Mammary epithelial cell (primary cell): ENCODE data around the gene HMCN2.

Source experiments
- EZH2 ChIP-seq: IDR thresholded peaks from 2 replicates; pipeline ENCODE4 v1.6.1; 2012; ENCODE audit warnings: low read length, inconsistent platforms, borderline replicate concordance
- TF ChIP-seq, protein P1 (sequence below), 2 donors: IDR thresholded peaks in 1 of 2; conservative IDR thresholded peaks in 1 of 2; 2 replicates each; pipeline ENCODE4 v1.5.1; 2011 to 2012; ENCODE audit warnings: inconsistent platforms in 2 of 2, low read length in 2 of 2, mild to moderate bottlenecking in 2 of 2, control low read depth in 1 of 2, low read depth in 1 of 2; ENCODE audit not compliant: insufficient read depth in 1 of 2; ENCODE audit errors: extremely low read depth in 1 of 2

DNA sequence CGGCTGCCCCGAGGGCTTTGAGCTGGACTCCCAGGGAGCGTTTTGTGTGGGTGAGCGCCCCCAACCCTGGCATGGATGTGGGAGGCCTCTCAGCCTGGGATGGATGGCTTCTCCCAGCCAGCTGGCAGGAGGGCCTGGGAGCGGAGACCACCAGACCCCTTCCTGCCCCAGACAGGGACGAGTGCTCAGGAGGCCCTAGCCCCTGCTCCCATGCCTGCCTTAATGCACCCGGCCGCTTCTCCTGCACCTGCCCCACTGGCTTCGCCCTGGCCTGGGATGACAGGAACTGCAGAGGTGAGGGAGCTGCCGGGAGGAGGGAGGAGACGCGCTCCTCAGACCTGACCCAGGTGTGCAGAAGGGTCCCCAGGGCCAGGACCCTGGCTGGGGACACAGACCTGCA, 161.8 kb downstream of the HMCN2 start:
- TF ChIP-seq EZH2, result no peak
- TF ChIP-seq, protein P1, sequence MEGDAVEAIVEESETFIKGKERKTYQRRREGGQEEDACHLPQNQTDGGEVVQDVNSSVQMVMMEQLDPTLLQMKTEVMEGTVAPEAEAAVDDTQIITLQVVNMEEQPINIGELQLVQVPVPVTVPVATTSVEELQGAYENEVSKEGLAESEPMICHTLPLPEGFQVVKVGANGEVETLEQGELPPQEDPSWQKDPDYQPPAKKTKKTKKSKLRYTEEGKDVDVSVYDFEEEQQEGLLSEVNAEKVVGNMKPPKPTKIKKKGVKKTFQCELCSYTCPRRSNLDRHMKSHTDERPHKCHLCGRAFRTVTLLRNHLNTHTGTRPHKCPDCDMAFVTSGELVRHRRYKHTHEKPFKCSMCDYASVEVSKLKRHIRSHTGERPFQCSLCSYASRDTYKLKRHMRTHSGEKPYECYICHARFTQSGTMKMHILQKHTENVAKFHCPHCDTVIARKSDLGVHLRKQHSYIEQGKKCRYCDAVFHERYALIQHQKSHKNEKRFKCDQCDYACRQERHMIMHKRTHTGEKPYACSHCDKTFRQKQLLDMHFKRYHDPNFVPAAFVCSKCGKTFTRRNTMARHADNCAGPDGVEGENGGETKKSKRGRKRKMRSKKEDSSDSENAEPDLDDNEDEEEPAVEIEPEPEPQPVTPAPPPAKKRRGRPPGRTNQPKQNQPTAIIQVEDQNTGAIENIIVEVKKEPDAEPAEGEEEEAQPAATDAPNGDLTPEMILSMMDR (conservative IDR thresholded peaks at IDR 0.05 in 1 of 2, IDR thresholded peaks at IDR 0.05 in 1 of 2; ENCODE audit: extremely low read depth in 1 of 2, insufficient read depth in 1 of 2, low read depth in 1 of 2, low read length in 2 of 2), result no peak
